GM23338 (cell line): ENCODE data around the gene RFWD3. TPM values are rescaled to one million over a fixed set of nuclear protein-coding genes. Genes with fewer than 3 reads are reported as not detected.

Source experiments
- ATAC-seq: fragments of 200-7000 bp; cut with Tn5 transposase; 3 replicates; pipeline ENCODE4 v1.9.1; 2020
- DNase-seq: peaks from one replicate; pipeline ENCODE4 v3.0.0-alpha.2; 2015; ENCODE audit warnings: low spot score
- H2AFZ ChIP-seq: fragments of 200-600 bp; sonication (generic); 2 replicates; pipeline ENCODE4 v1.8.0; 2016; ENCODE audit warnings: antibody characterized with exemption, mild to moderate bottlenecking, moderate library complexity
- H3F3A ChIP-seq: fragments of 200-600 bp; sonication (generic); replicated peaks from 2 replicates; pipeline ENCODE4 v1.8.0; 2017; ENCODE audit warnings: antibody characterized with exemption, mixed run types, low read depth
- H3K27ac ChIP-seq: fragments of 200-600 bp; sonication (generic); 2 replicates; pipeline ENCODE4 v1.6.1; 2016; ENCODE audit warnings: low read depth
- H3K27me3 ChIP-seq: fragments of 200-600 bp; sonication (generic); 2 replicates; pipeline ENCODE4 v1.8.0; 2016; ENCODE audit warnings: mild to moderate bottlenecking, mixed run types, moderate library complexity; ENCODE audit not compliant: insufficient read depth
- H3K36me3 ChIP-seq: fragments of 200-600 bp; sonication (generic); 2 replicates; pipeline ENCODE4 v1.8.0; 2016; ENCODE audit warnings: mild to moderate bottlenecking; ENCODE audit not compliant: insufficient read depth
- H3K4me1 ChIP-seq: fragments of 200-600 bp; sonication (generic); 2 replicates; pipeline ENCODE4 v1.8.0; 2016; ENCODE audit warnings: mild to moderate bottlenecking, moderate library complexity; ENCODE audit not compliant: insufficient read depth
- H3K4me2 ChIP-seq: fragments of 200-600 bp; sonication (generic); 2 replicates; pipeline ENCODE4 v1.7.1; 2017; ENCODE audit warnings: mixed run types
- H3K4me3 ChIP-seq: fragments of 200-600 bp; sonication (generic); 2 replicates; pipeline ENCODE4 v1.6.1; 2016; ENCODE audit warnings: mixed run types
- H3K79me2 ChIP-seq: fragments of 200-600 bp; sonication (generic); replicated peaks from 2 replicates; pipeline ENCODE4 v1.8.0; 2017; ENCODE audit warnings: mild to moderate bottlenecking; ENCODE audit not compliant: insufficient read depth
- H3K9me2 ChIP-seq: fragments of 200-600 bp; sonication (generic); 2 replicates; pipeline ENCODE4 v1.8.0; 2017; ENCODE audit not compliant: insufficient read depth
- H4K20me1 ChIP-seq: fragments of 200-600 bp; sonication (generic); replicated peaks from 2 replicates; pipeline ENCODE4 v1.8.0; 2017; ENCODE audit warnings: mild to moderate bottlenecking; ENCODE audit not compliant: insufficient read depth
- H3K27ac Mint-ChIP-seq: 2 replicates; pipeline ENCODE4 v1.8.0; 2020; ENCODE audit warnings: inconsistent platforms, mild to moderate bottlenecking, moderate library complexity, mixed read lengths
- H3K27me3 Mint-ChIP-seq: 3 replicates; pipeline ENCODE4 v1.8.0; 2022; ENCODE audit warnings: low read depth, mild to moderate bottlenecking, moderate library complexity, mixed read lengths, inconsistent platforms; ENCODE audit not compliant: insufficient read depth, poor library complexity
- H3K36me3 Mint-ChIP-seq: 3 replicates; pipeline ENCODE4 v1.8.0; 2021; ENCODE audit warnings: low read depth, mild to moderate bottlenecking, inconsistent platforms, moderate library complexity, mixed read lengths
- H3K4me1 Mint-ChIP-seq: 3 replicates; pipeline ENCODE4 v1.8.0; 2020; ENCODE audit warnings: mild to moderate bottlenecking, inconsistent platforms, mixed read lengths
- H3K4me3 Mint-ChIP-seq: 3 replicates; pipeline ENCODE4 v1.8.0; 2021; ENCODE audit warnings: moderate library complexity, mild to moderate bottlenecking, inconsistent platforms, mixed read lengths
- H3K9me3 Mint-ChIP-seq: 3 replicates; pipeline ENCODE4 v1.8.0; 2020; ENCODE audit warnings: moderate library complexity, mild to moderate bottlenecking, inconsistent platforms, mixed read lengths
- CREB1 ChIP-seq: fragments of 250-450 bp; sonication (Bioruptor Pico); IDR thresholded peaks from 2 replicates; pipeline ENCODE4 v1.5.0; 2020; ENCODE audit warnings: low read depth, mild to moderate bottlenecking, moderate library complexity
- CTCF ChIP-seq, 2 experiments: fragments of 200-600 bp in 1 of 2; sonication (generic) in 1 of 2; conservative IDR thresholded peaks; 2 replicates each; pipeline versions ENCODE4 v1.5.1 to v1.6.1; 2016 to 2017; ENCODE audit warnings: antibody characterized with exemption in 2 of 2, low read depth in 2 of 2, mild to moderate bottlenecking in 2 of 2, moderate library complexity in 1 of 2
- ETS1 ChIP-seq: IDR thresholded peaks from 2 replicates; pipeline ENCODE4 v1.6.1; 2016; ENCODE audit warnings: antibody characterized with exemption
- EZH2 ChIP-seq: fragments of 200-600 bp; sonication (generic); IDR thresholded peaks from one replicate; pipeline ENCODE4 v1.8.0; 2017; ENCODE audit warnings: antibody characterized with exemption, mild to moderate bottlenecking, low read depth; ENCODE audit not compliant: unreplicated experiment
- EZH2phosphoT487 ChIP-seq: fragments of 200-600 bp; sonication (generic); IDR thresholded peaks from one replicate; pipeline ENCODE4 v1.8.1; 2018; ENCODE audit warnings: antibody characterized with exemption; ENCODE audit not compliant: unreplicated experiment
- JUNB ChIP-seq: IDR thresholded peaks from one replicate; pipeline ENCODE4 v1.6.1; 2016; ENCODE audit warnings: antibody characterized with exemption; ENCODE audit not compliant: unreplicated experiment
- POLR2AphosphoS5 ChIP-seq: IDR thresholded peaks from 2 replicates; pipeline ENCODE4 v1.6.1; 2016; ENCODE audit warnings: antibody characterized with exemption, low read depth
- REST ChIP-seq: IDR thresholded peaks from one replicate; pipeline ENCODE4 v1.6.1; 2018; ENCODE audit warnings: antibody characterized with exemption; ENCODE audit not compliant: unreplicated experiment
- STAT1 ChIP-seq: IDR thresholded peaks from one replicate; pipeline ENCODE4 v1.6.1; 2016; ENCODE audit warnings: antibody characterized with exemption; ENCODE audit not compliant: unreplicated experiment
- ZNF331 ChIP-seq: fragments of 250-450 bp; sonication (Bioruptor Pico); IDR thresholded peaks from 2 replicates; pipeline ENCODE4 v1.5.0; 2020; ENCODE audit warnings: low read depth, mild to moderate bottlenecking, moderate library complexity
- ZNF462 ChIP-seq: fragments of 250-450 bp; sonication (Bioruptor Pico); IDR thresholded peaks from 2 replicates; pipeline ENCODE4 v1.5.0; 2020; ENCODE audit warnings: mild to moderate bottlenecking, moderate library complexity
- polyA plus RNA-seq: library from polyadenylated mRNA; unstranded; fragments of >200 nt; fragmentation: Nextera tagmentation; extraction: Ambion mirVana; gene quantifications from 2 replicates; pipeline ENCODE4 v1.2.1, GENCODE V29; 2016
- total RNA-seq: library from RNA; depleted of rRNA; stranded (reverse); fragments of >200 nt; shearing (Covaris generic); gene quantifications from 2 replicates; pipeline ENCODE4 v1.2.3, GENCODE V29; 2014

Gene RFWD3
- total and polyA plus RNA-seq, 2 experiments from 2014 or later: 27.6 to 113 TPM

GRCh38 chr16:74700438-74701225, 34.0 kb upstream of the RFWD3 start, which contains the start of gene MLKL (continued):
- TF ChIP-seq ZNF462 (CRISPR knock-in tag): no peak
- no peak for TF ChIP-seq EZH2phosphoT487
- no peak for TF ChIP-seq EZH2

GRCh38 chr16:74700116-74700437, 33.4 kb upstream of the RFWD3 start:
- no peaks in the 10 kb centered on the region for H4K20me1 ChIP-seq
- H3K4me1 ChIP-seq: peaks cover 16% of the 10 kb centered on the region
- no peaks in the 10 kb centered on the region for H3K9me2 ChIP-seq
- H3K4me3 ChIP-seq: peak overlapping the region; percentile 76
- Mint-ChIP-seq H3K4me1 (peaks cover 12% of the 10 kb centered on the region; the same call in 2 of the 3 replicates), H3K36me3 (no peaks in the 10 kb centered on the region), H3K27me3 (peaks cover 22% of the 10 kb centered on the region), H3K27ac (no peak overlapping the region), H3K9me3 (no peaks in the 10 kb centered on the region), H3K4me3 (peak overlapping the region; percentile 86)
- H2AFZ ChIP-seq: peak overlapping the region; percentile 98
- H3K4me2 ChIP-seq: peak overlapping the region; percentile 76
- H3K36me3 ChIP-seq: no peaks in the 10 kb centered on the region
- DNase-seq (no peak), ATAC-seq (peak; percentile 39)
- peaks cover 21% of the 10 kb centered on the region for H3K27me3 ChIP-seq
- H3K27ac ChIP-seq: no peak overlapping the region
- peaks cover 5% of the 10 kb centered on the region; the same call in 1 of the 2 replicates for H3F3A ChIP-seq
- no peaks in the 10 kb centered on the region for H3K79me2 ChIP-seq
- no peak for TF ChIP-seq CREB1 (CRISPR knock-in tag)
- no peak for TF ChIP-seq JUNB
- TF ChIP-seq POLR2AphosphoS5: no peak
- TF ChIP-seq CTCF (conservative IDR thresholded peaks at IDR 0.05; ENCODE audit: low read depth in 2 of 2): no peak
- no peak for TF ChIP-seq REST
- no peak for TF ChIP-seq STAT1
- TF ChIP-seq ZNF331 (CRISPR knock-in tag): no peak
- TF ChIP-seq ETS1: no peak
